ENCODE results near the gene DNAAF5.

DNAAF5 gene

DNA sequence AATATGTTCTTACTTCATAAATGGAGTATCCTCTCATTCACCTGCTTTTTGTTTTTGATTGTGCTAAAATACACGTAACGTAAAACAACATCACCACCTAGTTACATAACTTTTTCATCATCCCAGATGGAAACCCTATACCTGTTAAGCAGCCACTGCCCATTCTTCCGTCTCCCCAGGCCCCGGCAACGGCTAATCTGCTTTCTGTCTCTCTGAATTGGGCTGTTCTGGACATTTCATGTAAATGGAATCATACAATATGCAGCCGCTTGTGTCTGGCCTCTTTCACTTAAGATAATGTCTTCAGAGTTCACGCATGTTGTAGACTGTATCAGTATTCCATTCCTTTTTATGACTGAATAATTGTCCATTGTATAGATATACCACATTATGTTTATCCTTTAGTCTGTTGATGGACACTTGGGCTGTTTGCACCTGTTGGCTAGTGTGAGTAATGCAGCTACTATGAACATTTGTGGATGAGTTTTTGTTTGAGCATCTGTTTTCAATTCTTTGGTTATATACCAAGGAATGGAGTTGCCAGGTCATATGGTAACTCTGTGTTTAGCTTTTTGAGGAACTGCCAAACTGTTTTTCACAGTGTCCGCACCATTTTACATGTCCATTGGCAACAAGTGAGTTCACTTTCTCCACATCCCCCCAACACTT lies 91.7 kb downstream of the DNAAF5 start:
- Histone ChIP-seq H3K36me3 (ENCODE audit: insufficient read depth, low read depth, low read length) (no peaks in the 10 kb centered on the region), H3K4me3 (ENCODE audit: low read length) (peak overlapping the region; percentile 92), H3K27ac (ENCODE audit: low read length) (no peak overlapping the region), H3K9ac (ENCODE audit: low read depth, low read length) (no peak overlapping the region), H3K9me3 (ENCODE audit: insufficient read depth, low read depth, low read length) (no peaks in the 10 kb centered on the region), H3K4me1 (ENCODE audit: insufficient read depth, low read length) (peaks cover 10% of the 10 kb centered on the region), H3K27me3 (ENCODE audit: insufficient read depth, low read length) (no peaks in the 10 kb centered on the region)

GRCh38 chr7:820341-820740 lies 93.8 kb downstream of the DNAAF5 start:
- H3K27me3 ChIP-seq (ENCODE audit: insufficient read depth, low read length), result no peaks in the 10 kb centered on the region
- H3K9me3 ChIP-seq (ENCODE audit: insufficient read depth, low read depth, low read length), result no peaks in the 10 kb centered on the region
- H3K36me3 ChIP-seq (ENCODE audit: insufficient read depth, low read depth, low read length), result no peaks in the 10 kb centered on the region
- no peak overlapping the region for H3K9ac ChIP-seq (ENCODE audit: low read depth, low read length)
- H3K4me1 ChIP-seq (ENCODE audit: insufficient read depth, low read length), result peaks cover 4% of the 10 kb centered on the region; the same call in 1 of the 2 replicates
- no peak overlapping the region for H3K27ac ChIP-seq (ENCODE audit: low read length)
- H3K4me3 ChIP-seq (ENCODE audit: low read length), result no peak overlapping the region

- Histone ChIP-seq H3K27ac (ENCODE audit: low read length) (no peak overlapping the region), H3K36me3 (ENCODE audit: insufficient read depth, low read depth, low read length) (no peaks in the 10 kb centered on the region; the same call in 1 of the 2 replicates), H3K9me3 (ENCODE audit: insufficient read depth, low read depth, low read length) (no peaks in the 10 kb centered on the region), H3K27me3 (ENCODE audit: insufficient read depth, low read length) (no peaks in the 10 kb centered on the region), H3K9ac (ENCODE audit: low read depth, low read length) (no peak overlapping the region), H3K4me1 (ENCODE audit: insufficient read depth, low read length) (peaks cover 4% of the 10 kb centered on the region), H3K4me3 (ENCODE audit: low read length) (no peak overlapping the region)
Observed at GRCh38 chr7:821688-822087, 95.2 kb downstream of the DNAAF5 start.

DNA sequence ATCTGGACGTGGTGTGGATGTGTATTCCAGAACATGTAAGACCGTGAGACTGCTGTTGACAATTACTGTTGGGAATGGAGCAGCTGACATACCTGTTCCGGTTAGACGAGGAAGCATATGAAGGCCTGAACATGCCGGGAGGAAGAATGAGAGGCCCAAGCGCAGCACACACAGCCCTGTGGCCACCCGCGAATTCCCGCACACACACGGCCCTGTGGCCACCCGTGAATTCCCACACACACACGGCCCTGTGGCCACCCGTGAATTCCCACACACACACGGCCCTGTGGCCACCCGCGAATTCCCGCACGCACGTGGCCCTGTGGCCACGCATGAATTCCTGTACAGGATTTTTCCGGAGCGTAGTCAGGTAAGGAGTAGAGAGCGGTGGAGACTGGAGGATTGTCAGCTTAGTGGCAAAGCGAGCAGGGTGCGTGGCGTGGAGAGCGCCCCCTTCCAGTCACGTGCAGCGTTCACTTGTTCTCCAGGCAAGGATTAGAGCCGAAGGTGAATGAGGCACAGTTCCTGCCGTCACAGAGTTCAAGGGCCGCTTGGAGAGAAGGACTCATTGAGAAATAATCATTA lies 96.3 kb downstream of the DNAAF5 start:
- Histone ChIP-seq H3K4me1 (ENCODE audit: insufficient read depth, low read length) (peaks cover 4% of the 10 kb centered on the region), H3K9me3 (ENCODE audit: insufficient read depth, low read depth, low read length) (no peaks in the 10 kb centered on the region), H3K36me3 (ENCODE audit: insufficient read depth, low read depth, low read length) (no peaks in the 10 kb centered on the region; the same call in 1 of the 2 replicates), H3K4me3 (ENCODE audit: low read length) (no peak overlapping the region), H3K9ac (ENCODE audit: low read depth, low read length) (no peak overlapping the region), H3K27me3 (ENCODE audit: insufficient read depth, low read length) (no peaks in the 10 kb centered on the region), H3K27ac (ENCODE audit: low read length) (no peak overlapping the region)

GRCh38 chr7:823649-824048 lies 97.2 kb downstream of the DNAAF5 start:
- no peaks in the 10 kb centered on the region; the same call in 1 of the 2 replicates for H3K36me3 ChIP-seq (ENCODE audit: insufficient read depth, low read depth, low read length)
- no peak overlapping the region for H3K27ac ChIP-seq (ENCODE audit: low read length)
- no peaks in the 10 kb centered on the region for H3K27me3 ChIP-seq (ENCODE audit: insufficient read depth, low read length)
- no peaks in the 10 kb centered on the region for H3K9me3 ChIP-seq (ENCODE audit: insufficient read depth, low read depth, low read length)
- no peak overlapping the region for H3K4me3 ChIP-seq (ENCODE audit: low read length)
- peaks cover 4% of the 10 kb centered on the region for H3K4me1 ChIP-seq (ENCODE audit: insufficient read depth, low read length)
- no peak overlapping the region for H3K9ac ChIP-seq (ENCODE audit: low read depth, low read length)

- H3K27ac ChIP-seq (ENCODE audit: low read length), result no peak overlapping the region
- H3K9me3 ChIP-seq (ENCODE audit: insufficient read depth, low read depth, low read length), result no peaks in the 10 kb centered on the region
- H3K4me1 ChIP-seq (ENCODE audit: insufficient read depth, low read length), result peaks cover 4% of the 10 kb centered on the region
- no peak overlapping the region for H3K9ac ChIP-seq (ENCODE audit: low read depth, low read length)
- no peaks in the 10 kb centered on the region for H3K27me3 ChIP-seq (ENCODE audit: insufficient read depth, low read length)
- H3K4me3 ChIP-seq (ENCODE audit: low read length), result no peak overlapping the region
- no peaks in the 10 kb centered on the region; the same call in 1 of the 2 replicates for H3K36me3 ChIP-seq (ENCODE audit: insufficient read depth, low read depth, low read length)
Observed at GRCh38 chr7:824081-824480, 97.6 kb downstream of the DNAAF5 start.

GRCh38 chr7:824664-825063 lies 98.2 kb downstream of the DNAAF5 start:
- no peak overlapping the region for H3K9ac ChIP-seq (ENCODE audit: low read depth, low read length)
- H3K36me3 ChIP-seq (ENCODE audit: insufficient read depth, low read depth, low read length), result no peaks in the 10 kb centered on the region; the same call in 1 of the 2 replicates
- no peaks in the 10 kb centered on the region for H3K9me3 ChIP-seq (ENCODE audit: insufficient read depth, low read depth, low read length)
- H3K4me1 ChIP-seq (ENCODE audit: insufficient read depth, low read length), result peaks cover 4% of the 10 kb centered on the region
- no peak overlapping the region for H3K27ac ChIP-seq (ENCODE audit: low read length)
- no peaks in the 10 kb centered on the region for H3K27me3 ChIP-seq (ENCODE audit: insufficient read depth, low read length)
- H3K4me3 ChIP-seq (ENCODE audit: low read length), result no peak overlapping the region

DNA sequence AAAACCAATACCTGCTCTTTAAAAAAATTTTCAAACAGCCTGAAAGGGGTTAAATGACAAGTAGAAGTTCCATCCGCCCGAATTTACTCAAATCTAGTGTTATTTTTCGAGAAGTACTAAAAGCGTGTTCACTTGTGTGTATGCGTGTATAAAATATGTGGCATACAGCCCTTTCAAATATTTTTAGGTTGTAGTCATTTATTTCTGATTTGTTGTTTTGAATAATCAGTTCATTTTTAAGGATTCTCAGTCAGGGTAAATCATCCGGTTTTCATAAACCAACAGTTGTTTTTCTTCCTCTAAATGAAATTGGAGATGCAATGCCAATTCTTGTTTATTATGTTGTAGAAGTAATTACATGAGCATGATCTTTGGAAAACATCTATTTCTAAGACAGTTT lies 98.9 kb downstream of the DNAAF5 start:
- no peaks in the 10 kb centered on the region for H3K9me3 ChIP-seq (ENCODE audit: insufficient read depth, low read depth, low read length)
- no peak overlapping the region for H3K27ac ChIP-seq (ENCODE audit: low read length)
- H3K36me3 ChIP-seq (ENCODE audit: insufficient read depth, low read depth, low read length), result no peaks in the 10 kb centered on the region; the same call in 1 of the 2 replicates
- no peaks in the 10 kb centered on the region for H3K27me3 ChIP-seq (ENCODE audit: insufficient read depth, low read length)
- H3K4me1 ChIP-seq (ENCODE audit: insufficient read depth, low read length), result peaks cover 4% of the 10 kb centered on the region
- H3K9ac ChIP-seq (ENCODE audit: low read depth, low read length), result no peak overlapping the region
- H3K4me3 ChIP-seq (ENCODE audit: low read length), result no peak overlapping the region

DNA sequence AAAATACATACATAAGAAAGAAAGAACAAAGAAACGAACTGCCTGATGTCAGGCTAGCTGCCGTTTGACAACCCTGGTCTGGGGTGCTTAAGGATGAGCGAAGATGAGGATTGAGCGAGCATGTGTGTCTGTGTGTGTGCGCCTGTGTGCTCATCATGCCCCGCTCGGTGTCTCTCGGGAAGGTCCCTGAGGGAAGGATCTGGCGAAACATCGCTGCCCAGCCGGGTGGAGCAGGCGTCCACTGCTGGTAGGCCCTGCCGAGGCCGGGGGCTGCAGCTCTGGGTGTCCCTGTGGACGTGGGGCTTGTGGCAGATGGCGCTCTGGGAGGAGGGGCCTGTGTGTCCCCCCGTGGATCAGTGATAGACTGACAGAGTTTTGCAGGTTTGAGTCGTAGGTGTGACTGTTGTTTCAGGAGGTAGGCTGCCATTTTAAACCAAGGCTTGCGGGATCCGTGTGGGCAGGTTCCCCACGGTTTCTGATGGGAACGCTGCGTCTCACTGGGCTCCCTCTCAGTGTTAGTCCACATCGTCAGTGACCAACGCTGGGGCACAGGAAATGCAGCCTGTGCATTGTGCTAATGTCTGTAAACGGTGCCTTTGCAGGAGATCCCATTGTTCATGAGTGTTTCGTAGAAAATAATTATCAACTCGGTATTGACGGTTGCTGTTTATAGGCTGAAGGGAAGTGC lies 99.9 kb downstream of the DNAAF5 start:
- H3K27ac ChIP-seq (ENCODE audit: low read length), result no peak overlapping the region
- no peak overlapping the region for H3K9ac ChIP-seq (ENCODE audit: low read depth, low read length)

GRCh38 chr7:828793-829561 lies 102.5 kb downstream of the DNAAF5 start:
- Histone ChIP-seq H3K9me3 (ENCODE audit: insufficient read depth, low read depth, low read length) (no peaks in the 10 kb centered on the region), H3K4me1 (ENCODE audit: insufficient read depth, low read length) (peaks cover 16% of the 10 kb centered on the region; the same call in 1 of the 2 replicates), H3K9ac (ENCODE audit: low read depth, low read length) (no peak overlapping the region), H3K27ac (ENCODE audit: low read length) (no peak overlapping the region), H3K4me3 (ENCODE audit: low read length) (no peak overlapping the region), H3K27me3 (ENCODE audit: insufficient read depth, low read length) (no peaks in the 10 kb centered on the region), H3K36me3 (ENCODE audit: insufficient read depth, low read depth, low read length) (peaks cover 11% of the 10 kb centered on the region; the same call in 1 of the 2 replicates)

More for the DNA sequence above, 99.9 kb downstream of the DNAAF5 start:
- H3K36me3 ChIP-seq (ENCODE audit: insufficient read depth, low read depth, low read length), result no peaks in the 10 kb centered on the region; the same call in 1 of the 2 replicates
- H3K27me3 ChIP-seq (ENCODE audit: insufficient read depth, low read length), result no peaks in the 10 kb centered on the region
- peaks cover 6% of the 10 kb centered on the region for H3K4me1 ChIP-seq (ENCODE audit: insufficient read depth, low read length)
- H3K4me3 ChIP-seq (ENCODE audit: low read length), result no peak overlapping the region
- no peaks in the 10 kb centered on the region for H3K9me3 ChIP-seq (ENCODE audit: insufficient read depth, low read depth, low read length)

- H3K27ac ChIP-seq (ENCODE audit: low read length), result no peak overlapping the region
Observed at GRCh38 chr7:830069-830468, 103.6 kb downstream of the DNAAF5 start.

More at GRCh38 chr7:830069-830468, 103.6 kb downstream of the DNAAF5 start:
- no peak overlapping the region for H3K4me3 ChIP-seq (ENCODE audit: low read length)
- H3K36me3 ChIP-seq (ENCODE audit: insufficient read depth, low read depth, low read length), result peaks cover 11% of the 10 kb centered on the region; the same call in 1 of the 2 replicates
- H3K9ac ChIP-seq (ENCODE audit: low read depth, low read length), result no peak overlapping the region
- H3K4me1 ChIP-seq (ENCODE audit: insufficient read depth, low read length), result peaks cover 16% of the 10 kb centered on the region; the same call in 1 of the 2 replicates
- H3K27me3 ChIP-seq (ENCODE audit: insufficient read depth, low read length), result no peaks in the 10 kb centered on the region
- H3K9me3 ChIP-seq (ENCODE audit: insufficient read depth, low read depth, low read length), result no peaks in the 10 kb centered on the region
